H9 (cell line): ENCODE results near the gene PIANP. TPM values are rescaled to one million over a fixed set of nuclear protein-coding genes. Genes with fewer than 3 reads are reported as not detected.

Experiments
- DNase-seq: peaks from one replicate; pipeline ENCODE4 v3.0.0-alpha.2; 2017
- H2AFZ ChIP-seq: one replicate; pipeline ENCODE4 v1.6.1; 2013; ENCODE audit warnings: mild to moderate bottlenecking, low read length, control low read depth, moderate library complexity
- H2AK5ac ChIP-seq: 2 replicates; pipeline ENCODE4 v1.6.1; 2013; ENCODE audit warnings: low read length, control low read depth, mixed read lengths; ENCODE audit not compliant: insufficient read length
- H2BK120ac ChIP-seq: one replicate; pipeline ENCODE4 v1.6.1; 2013; ENCODE audit warnings: low read depth, mild to moderate bottlenecking, low read length, control low read depth, inconsistent platforms; ENCODE audit not compliant: poor library complexity, severe bottlenecking
- H2BK12ac ChIP-seq: 2 replicates; pipeline ENCODE4 v1.6.1; 2013; ENCODE audit warnings: low read length, control low read depth, mixed read lengths, low read depth; ENCODE audit not compliant: insufficient read length
- H2BK15ac ChIP-seq: 2 replicates; pipeline ENCODE4 v1.6.1; 2013; ENCODE audit warnings: low read depth, low read length, control low read depth
- H2BK20ac ChIP-seq: one replicate; pipeline ENCODE4 v1.6.1; 2013; ENCODE audit warnings: low read depth, mild to moderate bottlenecking, low read length, control low read depth, inconsistent platforms; ENCODE audit not compliant: poor library complexity, severe bottlenecking
- H2BK5ac ChIP-seq: 2 replicates; pipeline ENCODE4 v1.6.1; 2013; ENCODE audit warnings: low read length, control low read depth, mixed read lengths; ENCODE audit not compliant: insufficient read length
- H3K14ac ChIP-seq: 2 replicates; pipeline ENCODE4 v1.6.1; 2013; ENCODE audit warnings: low read length, control low read depth; ENCODE audit not compliant: insufficient read depth
- H3K18ac ChIP-seq: 2 replicates; pipeline ENCODE4 v1.6.1; 2013; ENCODE audit warnings: low read depth, mild to moderate bottlenecking, mixed read lengths, low read length, control low read depth; ENCODE audit not compliant: insufficient read length
- H3K23ac ChIP-seq: 2 replicates; pipeline ENCODE4 v1.6.1; 2013; ENCODE audit warnings: low read length, control low read depth, mixed read lengths, low read depth; ENCODE audit not compliant: insufficient read length
- H3K23me2 ChIP-seq: 2 replicates; pipeline ENCODE4 v1.6.1; 2013; ENCODE audit warnings: low read depth, mild to moderate bottlenecking, mixed read lengths, low read length, control low read depth; ENCODE audit not compliant: insufficient read length, poor library complexity, severe bottlenecking
- H3K27ac ChIP-seq: 2 replicates; pipeline ENCODE4 v1.5.1; 2013; ENCODE audit warnings: low read length, control low read depth, mixed read lengths, low read depth; ENCODE audit not compliant: insufficient read length
- H3K27me3 ChIP-seq: 2 replicates; pipeline ENCODE4 v1.6.1; 2013; ENCODE audit warnings: low read length, control low read depth, inconsistent platforms; ENCODE audit not compliant: insufficient read depth
- H3K4ac ChIP-seq: 2 replicates; pipeline ENCODE4 v1.6.1; 2013; ENCODE audit warnings: low read depth, mild to moderate bottlenecking, control low read depth, inconsistent platforms, low read length, moderate library complexity
- H3K4me1 ChIP-seq: 2 replicates; pipeline ENCODE4 v1.6.1; 2013; ENCODE audit warnings: low read length, control low read depth, inconsistent platforms; ENCODE audit not compliant: insufficient read depth
- H3K4me2 ChIP-seq: 2 replicates; pipeline ENCODE4 v1.6.1; 2013; ENCODE audit warnings: low read length, control low read depth, mixed read lengths; ENCODE audit not compliant: insufficient read length, insufficient read depth
- H3K56ac ChIP-seq: 2 replicates; pipeline ENCODE4 v1.6.1; 2013; ENCODE audit warnings: low read depth, mild to moderate bottlenecking, mixed read lengths, low read length, control low read depth; ENCODE audit not compliant: insufficient read length
- H3K79me1 ChIP-seq: 2 replicates; pipeline ENCODE4 v1.6.1; 2013; ENCODE audit warnings: low read depth, mild to moderate bottlenecking, moderate library complexity, low read length, control low read depth, inconsistent platforms; ENCODE audit not compliant: insufficient read depth, poor library complexity, severe bottlenecking
- H3K79me2 ChIP-seq: 2 replicates; pipeline ENCODE4 v1.6.1; 2013; ENCODE audit warnings: low read length, control low read depth, inconsistent platforms; ENCODE audit not compliant: insufficient read depth
- H3K9ac ChIP-seq: 2 replicates; pipeline ENCODE4 v1.6.1; 2013; ENCODE audit warnings: low read length, control low read depth, mixed read lengths; ENCODE audit not compliant: insufficient read length; ENCODE audit errors: extremely low read depth
- H3K9me3 ChIP-seq: one replicate; pipeline ENCODE4 v1.6.1; 2013; ENCODE audit warnings: low read depth, low read length, inconsistent platforms; ENCODE audit not compliant: control insufficient read depth
- H3T11ph ChIP-seq: one replicate; pipeline ENCODE4 v1.6.1; 2013; ENCODE audit warnings: mild to moderate bottlenecking, low read length, control low read depth, inconsistent platforms
- H4K20me1 ChIP-seq: one replicate; pipeline ENCODE4 v1.6.1; 2013; ENCODE audit not compliant: control insufficient read depth, insufficient read length, insufficient read depth
- H4K5ac ChIP-seq: 2 replicates; pipeline ENCODE4 v1.6.1; 2013; ENCODE audit warnings: low read depth, mild to moderate bottlenecking, mixed read lengths, low read length, control low read depth; ENCODE audit not compliant: insufficient read length
- H4K8ac ChIP-seq: replicated peaks from 2 replicates; pipeline ENCODE4 v1.6.1; 2013; ENCODE audit warnings: low read length, control low read depth, mixed read lengths, low read depth; ENCODE audit not compliant: insufficient read length
- H4K91ac ChIP-seq: 2 replicates; pipeline ENCODE4 v1.6.1; 2013; ENCODE audit warnings: low read depth, mild to moderate bottlenecking, moderate library complexity, mixed read lengths, low read length, control low read depth; ENCODE audit not compliant: insufficient read length
- H3K27ac Mint-ChIP-seq, 3 experiments: 2 replicates in 2 of 3; 3 replicates in 1 of 3; pipeline ENCODE4 v1.8.0; 2020 to 2021; ENCODE audit warnings: mixed read lengths in 3 of 3, mild to moderate bottlenecking in 1 of 3, moderate library complexity in 1 of 3
- H3K27me3 Mint-ChIP-seq: 2 replicates; pipeline ENCODE4 v1.8.0; 2021; ENCODE audit warnings: low read depth, mild to moderate bottlenecking, moderate library complexity, mixed read lengths
- H3K36me3 Mint-ChIP-seq, 3 experiments: 2 replicates in 2 of 3; 3 replicates in 1 of 3; pipeline ENCODE4 v1.8.0; 2020 to 2021; ENCODE audit warnings: low read depth in 3 of 3, mixed read lengths in 3 of 3; ENCODE audit not compliant: insufficient read depth in 1 of 3
- H3K4me1 Mint-ChIP-seq, 2 experiments: 2 replicates each; pipeline ENCODE4 v1.8.0; 2020; ENCODE audit warnings: mixed read lengths in 2 of 2
- H3K4me3 Mint-ChIP-seq, 2 experiments: 2 replicates in 1 of 2; 3 replicates in 1 of 2; pipeline ENCODE4 v1.8.0; 2020 to 2021; ENCODE audit warnings: mild to moderate bottlenecking in 2 of 2, mixed read lengths in 2 of 2, moderate library complexity in 1 of 2
- H3K9me3 Mint-ChIP-seq, 2 experiments: 2 replicates in 1 of 2; 3 replicates in 1 of 2; pipeline ENCODE4 v1.8.0; 2020; ENCODE audit warnings: mild to moderate bottlenecking in 2 of 2, mixed read lengths in 2 of 2, moderate library complexity in 1 of 2
- WGBS: extraction: QIAGEN DNeasy Blood & Tissue Kit; methylation state at CpG from one replicate; pipeline ENCODE4 v1.1.7; 2013; ENCODE audit warnings: missing lambda C conversion rate, low lambda C conversion rate, mixed read lengths; ENCODE audit not compliant: insufficient read length; ENCODE audit errors: extremely low coverage; 5-methylcytosine and 5-hydroxymethylcytosine counted together
- total RNA-seq: library from RNA; stranded (reverse); gene quantifications from 2 replicates; pipeline ENCODE4 v1.2.1, GENCODE V29; 2021
- TF ChIP-seq, protein P1 (sequence below): fragments of 200-600 bp; sonication (generic); conservative IDR thresholded peaks from 3 replicates; pipeline ENCODE4 v1.8.0; 2021; ENCODE audit warnings: antibody characterized with exemption, mild to moderate bottlenecking

The PIANP gene
- total RNA-seq, 1 experiment from 2014 or later, result 6.6 TPM

- H3K36me3 Mint-ChIP-seq, result peaks cover 3 to 19% (median 8%) of the 10 kb centered on the region in 3 experiments
- no CpG with 5 or more reads among the region's 17 CpGs for WGBS
- Histone ChIP-seq H3T11ph (no peak overlapping the region), H3K4ac (no peak overlapping the region), H4K8ac (no peak overlapping the region), H3K14ac (no peak overlapping the region), H3K79me2 (no peaks in the 10 kb centered on the region), H3K9me3 (no peaks in the 10 kb centered on the region), H2AK5ac (no peak overlapping the region), H4K5ac (no peak overlapping the region), H4K91ac (no peak overlapping the region), H3K9ac (no peak overlapping the region), H2BK5ac (no peak overlapping the region), H3K56ac (no peak overlapping the region), H2BK20ac (no peak overlapping the region), H3K23ac (no peak overlapping the region), H2AFZ (no peak overlapping the region), H3K4me2 (no peak overlapping the region), H4K20me1 (no peaks in the 10 kb centered on the region), H3K23me2 (peaks cover 17% of the 10 kb centered on the region), H3K27ac (no peak overlapping the region), H2BK120ac (no peak overlapping the region), H2BK12ac (no peak overlapping the region), H3K27me3 (peaks cover 3% of the 10 kb centered on the region; the same call in 1 of the 2 replicates), H3K4me1 (peaks cover 3% of the 10 kb centered on the region), H3K18ac (no peak overlapping the region), H2BK15ac (no peak overlapping the region), H3K79me1 (no peaks in the 10 kb centered on the region)
- DNase-seq, result no peak
- TF ChIP-seq, protein P1, sequence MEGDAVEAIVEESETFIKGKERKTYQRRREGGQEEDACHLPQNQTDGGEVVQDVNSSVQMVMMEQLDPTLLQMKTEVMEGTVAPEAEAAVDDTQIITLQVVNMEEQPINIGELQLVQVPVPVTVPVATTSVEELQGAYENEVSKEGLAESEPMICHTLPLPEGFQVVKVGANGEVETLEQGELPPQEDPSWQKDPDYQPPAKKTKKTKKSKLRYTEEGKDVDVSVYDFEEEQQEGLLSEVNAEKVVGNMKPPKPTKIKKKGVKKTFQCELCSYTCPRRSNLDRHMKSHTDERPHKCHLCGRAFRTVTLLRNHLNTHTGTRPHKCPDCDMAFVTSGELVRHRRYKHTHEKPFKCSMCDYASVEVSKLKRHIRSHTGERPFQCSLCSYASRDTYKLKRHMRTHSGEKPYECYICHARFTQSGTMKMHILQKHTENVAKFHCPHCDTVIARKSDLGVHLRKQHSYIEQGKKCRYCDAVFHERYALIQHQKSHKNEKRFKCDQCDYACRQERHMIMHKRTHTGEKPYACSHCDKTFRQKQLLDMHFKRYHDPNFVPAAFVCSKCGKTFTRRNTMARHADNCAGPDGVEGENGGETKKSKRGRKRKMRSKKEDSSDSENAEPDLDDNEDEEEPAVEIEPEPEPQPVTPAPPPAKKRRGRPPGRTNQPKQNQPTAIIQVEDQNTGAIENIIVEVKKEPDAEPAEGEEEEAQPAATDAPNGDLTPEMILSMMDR, result no peak
- peaks cover 44% of the 10 kb centered on the region for H3K27me3 Mint-ChIP-seq
- no peak overlapping the region; a peak in 1 of 5 replicates for H3K4me3 Mint-ChIP-seq
- peak overlapping the region in 1 of 3 experiments; percentile 38; a peak in 2 of 7 replicates for H3K27ac Mint-ChIP-seq
- H3K4me1 Mint-ChIP-seq, result peaks cover 21 to 22% of the 10 kb centered on the region in 2 experiments
- peaks cover 0 to 2% of the 10 kb centered on the region in 2 experiments; a peak in 2 of 5 replicates for H3K9me3 Mint-ChIP-seq
These were observed 3.7 kb downstream of the PIANP start for GRCh38 chr12:6696690-6697583.
